Activated naive CD8-positive, alpha-beta T cell treated with anti-CD3 and anti-CD28 coated beads, Interleukin-2, amount 10 ng/mL, durations not matched to agents 7 days and 5 days (primary cell): ENCODE measurements around the gene TMEFF2. TPM values are rescaled to one million over a fixed set of nuclear protein-coding genes. Genes with fewer than 3 reads are reported as not detected.

Source experiments
- ATAC-seq: fragments of 150-1000 bp; cut with Tn5 transposase; one replicate; pipeline ENCODE4 v1.10.0; 2021; ENCODE audit warnings: low read depth, moderate library complexity
- POLR2A ChIA-PET: fragments of 350-600 bp; sonication (Branson Sonifier 250); formaldehyde crosslinking; loops from one replicate; lab custom pipeline; 2021; ENCODE audit warnings: antibody characterized with exemption; lab: Charles Lee
- DNase-seq: peaks from one replicate; pipeline ENCODE4 v3.0.0; 2021
- H3K27ac Mint-ChIP-seq: one replicate; pipeline ENCODE4 v1.8.0; 2022; ENCODE audit warnings: mild to moderate bottlenecking, mixed read lengths
- H3K27me3 Mint-ChIP-seq: one replicate; pipeline ENCODE4 v1.8.0; 2022; ENCODE audit warnings: mild to moderate bottlenecking, moderate library complexity, mixed read lengths
- H3K36me3 Mint-ChIP-seq: one replicate; pipeline ENCODE4 v1.8.0; 2021; ENCODE audit warnings: mild to moderate bottlenecking, mixed read lengths
- H3K4me1 Mint-ChIP-seq: one replicate; pipeline ENCODE4 v1.8.0; 2021; ENCODE audit warnings: mixed read lengths
- H3K4me3 Mint-ChIP-seq: one replicate; pipeline ENCODE4 v1.8.0; 2022; ENCODE audit warnings: mild to moderate bottlenecking, moderate library complexity, mixed read lengths
- H3K9me3 Mint-ChIP-seq: one replicate; pipeline ENCODE4 v1.8.0; 2021; ENCODE audit warnings: mixed read lengths
- total RNA-seq, 2 experiments: library from RNA; stranded (reverse); gene quantifications; one replicate each; pipeline ENCODE4 v1.2.3, GENCODE V29; 2021

TMEFF2 gene
- total RNA-seq, 2 experiments from 2014 or later, result not detected

GRCh38 chr2:191970867-191971266 lies 223.9 kb downstream of the TMEFF2 start:
- ATAC-seq (no peak), DNase-seq (no peak)
- H3K36me3 Mint-ChIP-seq, result no peaks in the 10 kb centered on the region
- POLR2A ChIA-PET, result no interaction called here
- H3K4me3 Mint-ChIP-seq, result no peak overlapping the region
- no peak overlapping the region for H3K27ac Mint-ChIP-seq
- H3K9me3 Mint-ChIP-seq, result no peaks in the 10 kb centered on the region
- no peaks in the 10 kb centered on the region for H3K4me1 Mint-ChIP-seq
- peaks cover 7% of the 10 kb centered on the region for H3K27me3 Mint-ChIP-seq

GRCh38 chr2:191968120-191968519 lies 226.6 kb downstream of the TMEFF2 start:
- H3K27me3 Mint-ChIP-seq, result peaks cover 7% of the 10 kb centered on the region
- DNase-seq (no peak), ATAC-seq (no peak)
- H3K9me3 Mint-ChIP-seq, result no peaks in the 10 kb centered on the region
- no peaks in the 10 kb centered on the region for H3K4me1 Mint-ChIP-seq
- H3K27ac Mint-ChIP-seq, result no peak overlapping the region
- no peak overlapping the region for H3K4me3 Mint-ChIP-seq
- no peaks in the 10 kb centered on the region for H3K36me3 Mint-ChIP-seq
- POLR2A ChIA-PET, result no interaction called here

GRCh38 chr2:191965733-191966132 lies 229.0 kb downstream of the TMEFF2 start:
- POLR2A ChIA-PET, result no interaction called here
- H3K36me3 Mint-ChIP-seq, result no peaks in the 10 kb centered on the region
- DNase-seq, result no peak
- ATAC-seq, result no peak
- no peaks in the 10 kb centered on the region for H3K9me3 Mint-ChIP-seq
- peaks cover 7% of the 10 kb centered on the region for H3K27me3 Mint-ChIP-seq
- no peak overlapping the region for H3K4me3 Mint-ChIP-seq
- no peaks in the 10 kb centered on the region for H3K4me1 Mint-ChIP-seq
- no peak overlapping the region for H3K27ac Mint-ChIP-seq

GRCh38 chr2:191961556-191961955 lies 233.2 kb downstream of the TMEFF2 start:
- no peaks in the 10 kb centered on the region for H3K9me3 Mint-ChIP-seq
- peaks cover 17% of the 10 kb centered on the region for H3K27me3 Mint-ChIP-seq
- no peaks in the 10 kb centered on the region for H3K4me1 Mint-ChIP-seq
- ATAC-seq (no peak), DNase-seq (no peak)
- POLR2A ChIA-PET, result no interaction called here
- no peak overlapping the region for H3K4me3 Mint-ChIP-seq
- H3K27ac Mint-ChIP-seq, result no peak overlapping the region
- H3K36me3 Mint-ChIP-seq, result no peaks in the 10 kb centered on the region

- H3K27ac Mint-ChIP-seq, result no peak overlapping the region
- no peak for DNase-seq
- ATAC-seq, result no peak
- POLR2A ChIA-PET, result no interaction called here
- no peak overlapping the region for H3K4me3 Mint-ChIP-seq
- H3K27me3 Mint-ChIP-seq, result peaks cover 11% of the 10 kb centered on the region
- H3K4me1 Mint-ChIP-seq, result no peaks in the 10 kb centered on the region
- H3K36me3 Mint-ChIP-seq, result no peaks in the 10 kb centered on the region
- H3K9me3 Mint-ChIP-seq, result no peaks in the 10 kb centered on the region
Observed at GRCh38 chr2:191959209-191959608, 235.5 kb downstream of the TMEFF2 start.

GRCh38 chr2:191957996-191958860 lies 236.5 kb downstream of the TMEFF2 start:
- ATAC-seq (no peak), DNase-seq (no peak)
- Mint-ChIP-seq H3K27me3 (peaks cover 11% of the 10 kb centered on the region), H3K4me3 (no peak overlapping the region), H3K27ac (no peak overlapping the region), H3K36me3 (no peaks in the 10 kb centered on the region), H3K4me1 (no peaks in the 10 kb centered on the region), H3K9me3 (no peaks in the 10 kb centered on the region)
- POLR2A ChIA-PET, result no interaction called here

GRCh38 chr2:191954451-191954850 lies 240.3 kb downstream of the TMEFF2 start:
- Mint-ChIP-seq H3K36me3 (no peaks in the 10 kb centered on the region), H3K4me3 (no peak overlapping the region), H3K9me3 (no peaks in the 10 kb centered on the region), H3K27me3 (peaks cover 11% of the 10 kb centered on the region), H3K27ac (no peak overlapping the region), H3K4me1 (no peaks in the 10 kb centered on the region)
- no peak for ATAC-seq
- DNase-seq, result no peak
- POLR2A ChIA-PET, result no interaction called here

GRCh38 chr2:191952515-191953270 lies 242.0 kb downstream of the TMEFF2 start:
- H3K9me3 Mint-ChIP-seq, result no peaks in the 10 kb centered on the region
- no peak overlapping the region for H3K27ac Mint-ChIP-seq
- H3K27me3 Mint-ChIP-seq, result peaks cover 5% of the 10 kb centered on the region
- ATAC-seq (no peak), DNase-seq (no peak)
- no peaks in the 10 kb centered on the region for H3K4me1 Mint-ChIP-seq
- POLR2A ChIA-PET, result no interaction called here
- H3K36me3 Mint-ChIP-seq, result no peaks in the 10 kb centered on the region
- H3K4me3 Mint-ChIP-seq, result no peak overlapping the region

- Mint-ChIP-seq H3K4me3 (no peak overlapping the region), H3K27ac (no peak overlapping the region), H3K9me3 (no peaks in the 10 kb centered on the region), H3K36me3 (no peaks in the 10 kb centered on the region), H3K4me1 (no peaks in the 10 kb centered on the region), H3K27me3 (peaks cover 5% of the 10 kb centered on the region)
- POLR2A ChIA-PET, result no interaction called here
- DNase-seq (no peak), ATAC-seq (no peak)
Observed at GRCh38 chr2:191951832-191952231, 242.9 kb downstream of the TMEFF2 start.

GRCh38 chr2:191951376-191951775 lies 243.4 kb downstream of the TMEFF2 start:
- Mint-ChIP-seq H3K4me1 (no peaks in the 10 kb centered on the region), H3K4me3 (no peak overlapping the region), H3K9me3 (no peaks in the 10 kb centered on the region), H3K27me3 (peaks cover 5% of the 10 kb centered on the region), H3K36me3 (no peaks in the 10 kb centered on the region), H3K27ac (no peak overlapping the region)
- POLR2A ChIA-PET, result no interaction called here
- DNase-seq (no peak), ATAC-seq (no peak)

- no peaks in the 10 kb centered on the region for H3K4me1 Mint-ChIP-seq
- POLR2A ChIA-PET, result no interaction called here
- DNase-seq, result no peak
- no peak for ATAC-seq
- H3K27me3 Mint-ChIP-seq, result peaks cover 5% of the 10 kb centered on the region
- no peaks in the 10 kb centered on the region for H3K9me3 Mint-ChIP-seq
- H3K4me3 Mint-ChIP-seq, result no peak overlapping the region
- no peaks in the 10 kb centered on the region for H3K36me3 Mint-ChIP-seq
- H3K27ac Mint-ChIP-seq, result no peak overlapping the region
Observed at GRCh38 chr2:191950132-191950874, 244.4 kb downstream of the TMEFF2 start.

GRCh38 chr2:191947235-191947634 lies 247.5 kb downstream of the TMEFF2 start:
- Mint-ChIP-seq H3K4me3 (no peak overlapping the region), H3K4me1 (no peaks in the 10 kb centered on the region), H3K27ac (no peak overlapping the region), H3K36me3 (no peaks in the 10 kb centered on the region), H3K27me3 (peaks cover 7% of the 10 kb centered on the region), H3K9me3 (no peaks in the 10 kb centered on the region)
- no peak for DNase-seq
- POLR2A ChIA-PET, result no interaction called here
- ATAC-seq, result no peak

- POLR2A ChIA-PET, result no interaction called here
- H3K9me3 Mint-ChIP-seq, result no peaks in the 10 kb centered on the region
- DNase-seq (no peak), ATAC-seq (no peak)
- no peak overlapping the region for H3K4me3 Mint-ChIP-seq
- H3K27me3 Mint-ChIP-seq, result peaks cover 8% of the 10 kb centered on the region
- no peak overlapping the region for H3K27ac Mint-ChIP-seq
- H3K36me3 Mint-ChIP-seq, result no peaks in the 10 kb centered on the region
- H3K4me1 Mint-ChIP-seq, result no peaks in the 10 kb centered on the region
Observed at GRCh38 chr2:191946471-191947182, 248.1 kb downstream of the TMEFF2 start.
